ENCODE results near the gene OBSL1.

Gene OBSL1

GRCh38 chr2:219581346-219581745 is 10.0 kb upstream of the OBSL1 start:
- DNase-seq (ENCODE audit: low spot score), result no peak
- TF ChIP-seq CTCF (IDR thresholded peaks at IDR 0.05; ENCODE audit: extremely low read depth, insufficient read depth, missing control alignments), result no peak
- in situ Hi-C loops (cut with MboI; ENCODE audit: low pct_unique_long_range_greater_than_20kb, low sequenced_read_pairs, unreplicated experiment), result no loop called here

- no peak for DNase-seq (ENCODE audit: low spot score)
- in situ Hi-C loops (cut with MboI; ENCODE audit: low pct_unique_long_range_greater_than_20kb, low sequenced_read_pairs, unreplicated experiment), result no loop called here
- TF ChIP-seq CTCF (IDR thresholded peaks at IDR 0.05; ENCODE audit: extremely low read depth, insufficient read depth, missing control alignments), result no peak
Measured at GRCh38 chr2:219578811-219579613, 7.7 kb upstream of the OBSL1 start.

- in situ Hi-C loops (cut with MboI; ENCODE audit: low pct_unique_long_range_greater_than_20kb, low sequenced_read_pairs, unreplicated experiment), result no loop called here
- no peak for DNase-seq (ENCODE audit: low spot score)
- TF ChIP-seq CTCF (IDR thresholded peaks at IDR 0.05; ENCODE audit: extremely low read depth, insufficient read depth, missing control alignments), result no peak
Measured at GRCh38 chr2:219576505-219577388, 5.4 kb upstream of the OBSL1 start.

- no peak for DNase-seq (ENCODE audit: low spot score)
- no peak for TF ChIP-seq CTCF (IDR thresholded peaks at IDR 0.05; ENCODE audit: extremely low read depth, insufficient read depth, missing control alignments)
- in situ Hi-C loops (cut with MboI; ENCODE audit: low pct_unique_long_range_greater_than_20kb, low sequenced_read_pairs, unreplicated experiment), result no loop called here
Measured at GRCh38 chr2:219575566-219576504, 4.5 kb upstream of the OBSL1 start.

GRCh38 chr2:219574484-219575311 is 3.4 kb upstream of the OBSL1 start:
- no peak for DNase-seq (ENCODE audit: low spot score)
- no peak for TF ChIP-seq CTCF (IDR thresholded peaks at IDR 0.05; ENCODE audit: extremely low read depth, insufficient read depth, missing control alignments)
- in situ Hi-C loops (cut with MboI; ENCODE audit: low pct_unique_long_range_greater_than_20kb, low sequenced_read_pairs, unreplicated experiment), result no loop called here
